ENCODE results near the gene STRADB. TPM values are rescaled to one million over a fixed set of nuclear protein-coding genes. Genes with fewer than 3 reads are reported as not detected.
"Not testable (repeated sequence)": the region's sequence is repeated elsewhere in the genome, so short reads cannot be mapped to it uniquely, and the experiment has no call there.

The STRADB gene
- total RNA-seq, 4 donors from 2014 or later = 4.3 to 4.9 (median 4.7) TPM

GRCh38 chr2:201482543-201482942, 31.0 kb downstream of the STRADB start:
- no peak overlapping the region for H3K4me3 ChIP-seq (ENCODE audit: low read depth, poor library complexity, severe bottlenecking)
- intact Hi-C loops (cut with DNase I; ENCODE audit: low total_unique reads) = no loop called here
- no peak for DNase-seq (ENCODE audit: low spot score in 2 of 2)
- TF ChIP-seq CTCF (IDR thresholded peaks at IDR 0.05) = no peak
- no peak for TF ChIP-seq POLR2A (IDR thresholded peaks at IDR 0.05)
- 96 to 100% methylated on average over 4 of the region's 4 CpGs for WGBS, 2 donors

- H3K4me3 ChIP-seq (ENCODE audit: low read depth, poor library complexity, severe bottlenecking) = no peak overlapping the region
- intact Hi-C loops (cut with DNase I; ENCODE audit: low total_unique reads) = no loop called here
- DNase-seq (ENCODE audit: low spot score in 2 of 2) = no peak
- TF ChIP-seq POLR2A (IDR thresholded peaks at IDR 0.05) (no peak), CTCF (IDR thresholded peaks at IDR 0.05) (no peak)
- WGBS, 2 donors = 0% methylated on average over 1 of the region's 1 CpG
These were observed 31.8 kb downstream of the STRADB start for GRCh38 chr2:201483342-201483741.

- intact Hi-C loops (cut with DNase I; ENCODE audit: low total_unique reads); DNase-seq (ENCODE audit: low spot score in 2 of 2); H3K4me3 ChIP-seq (ENCODE audit: low read depth, poor library complexity, severe bottlenecking): not testable (repeated sequence)
- WGBS, 2 donors = 88 to 91% methylated on average over 4 of the region's 4 CpGs
These were observed 32.2 kb downstream of the STRADB start for GRCh38 chr2:201483758-201484157.

- intact Hi-C loops (cut with DNase I; ENCODE audit: low total_unique reads) = no loop called here
- 45 to 57% methylated on average over 4 of the region's 4 CpGs for WGBS, 2 donors
- TF ChIP-seq POLR2A (IDR thresholded peaks at IDR 0.05) = no peak
- no peak for TF ChIP-seq CTCF (IDR thresholded peaks at IDR 0.05)
- no peak overlapping the region for H3K4me3 ChIP-seq (ENCODE audit: low read depth, poor library complexity, severe bottlenecking)
- no peak for DNase-seq (ENCODE audit: low spot score in 2 of 2)
These were observed 33.3 kb downstream of the STRADB start for GRCh38 chr2:201484805-201485204.

- no peak overlapping the region for H3K4me3 ChIP-seq (ENCODE audit: low read depth, poor library complexity, severe bottlenecking)
- no peak for TF ChIP-seq POLR2A (IDR thresholded peaks at IDR 0.05)
- no peak for TF ChIP-seq CTCF (IDR thresholded peaks at IDR 0.05)
- WGBS, 2 donors = 84 to 88% methylated on average over 4 of the region's 4 CpGs
- no peak for DNase-seq (ENCODE audit: low spot score in 2 of 2)
- intact Hi-C loops (cut with DNase I; ENCODE audit: low total_unique reads) = no loop called here
These were observed 38.8 kb downstream of the STRADB start for GRCh38 chr2:201490291-201490690.

- no peak for TF ChIP-seq CTCF (IDR thresholded peaks at IDR 0.05)
- TF ChIP-seq POLR2A (IDR thresholded peaks at IDR 0.05) = no peak
- 73 to 77% methylated on average over 1 of the region's 1 CpG for WGBS, 2 donors
- DNase-seq (ENCODE audit: low spot score in 2 of 2) = no peak
- intact Hi-C loops (cut with DNase I; ENCODE audit: low total_unique reads) = no loop called here
- H3K4me3 ChIP-seq (ENCODE audit: low read depth, poor library complexity, severe bottlenecking) = no peak overlapping the region
These were observed 45.2 kb downstream of the STRADB start for GRCh38 chr2:201496785-201497184.
